Middle frontal gyrus (tissue), 1 donor: ENCODE results near the gene CLTCL1.

Source experiments
- DNase-seq: peaks from one replicate; pipeline ENCODE4 v3.0.0-alpha.2; 2015; ENCODE audit warnings: low spot score; ENCODE audit errors: extremely low spot score

The CLTCL1 gene

GRCh38 chr22:19132153-19132552 is 159.4 kb downstream of the CLTCL1 start:
- DNase-seq = no peak

GRCh38 chr22:19131685-19132015 is 159.9 kb downstream of the CLTCL1 start:
- DNase-seq = no peak

- DNase-seq = no peak
Observed at GRCh38 chr22:19130959-19131684, 160.4 kb downstream of the CLTCL1 start, which contains the start of gene TSSK2. Gene TSSK2 (plus strand): TSS chr22:19131308. CDS start chr22:19131400, 92 bp downstream.

- DNase-seq = no peak
Observed at GRCh38 chr22:19129871-19130270, 161.6 kb downstream of the CLTCL1 start.
